Stimulated activated naive CD8-positive, alpha-beta T cell treated with anti-CD3 and anti-CD28 coated beads, Interleukin-15, amount 100 ng/mL, for 72 hours (primary cell): ENCODE results near the gene SMARCA2.
"Not testable (repeated sequence)": the region's sequence is repeated elsewhere in the genome, so short reads cannot be mapped to it uniquely, and the experiment has no call there.

Source experiments
- ATAC-seq: fragments of 150-1000 bp; cut with Tn5 transposase; 2 replicates; pipeline ENCODE4 v1.10.0; 2021; ENCODE audit warnings: mild to moderate bottlenecking, moderate library complexity
- DNase-seq, 2 donors: peaks; one replicate each; pipeline ENCODE4 v3.0.0; 2021 to 2022
- H3K27ac Mint-ChIP-seq, 2 donors: one replicate each; pipeline ENCODE4 v1.8.0; 2022; ENCODE audit warnings: mild to moderate bottlenecking in 2 of 2, mixed read lengths in 2 of 2, moderate library complexity in 2 of 2
- H3K27me3 Mint-ChIP-seq: one replicate; pipeline ENCODE4 v1.8.0; 2022; ENCODE audit warnings: mixed read lengths
- H3K4me1 Mint-ChIP-seq: one replicate; pipeline ENCODE4 v1.8.0; 2022; ENCODE audit warnings: mild to moderate bottlenecking, mixed read lengths
- H3K4me3 Mint-ChIP-seq, 2 donors: one replicate each; pipeline ENCODE4 v1.8.0; 2022; ENCODE audit warnings: mild to moderate bottlenecking in 2 of 2, mixed read lengths in 2 of 2, moderate library complexity in 1 of 2
- H3K9me3 Mint-ChIP-seq, 2 donors: one replicate each; pipeline ENCODE4 v1.8.0; 2022; ENCODE audit warnings: mixed read lengths in 2 of 2

Gene SMARCA2

DNA sequence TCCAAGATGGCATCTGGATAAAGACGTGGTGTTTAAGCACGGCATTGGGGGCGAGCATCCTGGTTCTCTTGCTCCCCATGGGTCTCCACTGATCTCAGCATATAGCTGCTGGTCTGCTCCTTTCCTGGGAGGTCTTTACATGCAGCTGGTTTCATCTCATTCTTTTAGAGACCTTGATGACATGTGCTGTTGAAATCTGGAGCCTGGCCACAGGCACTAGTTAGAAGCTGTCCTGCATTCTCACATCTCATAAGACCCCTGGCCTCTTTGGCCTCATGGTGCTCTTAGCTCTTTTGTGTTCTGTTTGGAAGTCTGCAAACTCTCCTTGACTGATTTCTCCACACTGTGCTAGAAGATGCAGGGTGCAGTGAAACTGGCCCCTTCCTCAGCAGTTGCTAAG is 113.0 kb downstream of the SMARCA2 start:
- no peak for ATAC-seq
- H3K27me3 Mint-ChIP-seq, result no peaks in the 10 kb centered on the region
- no peak for DNase-seq
- peak overlapping the region; percentile 13 to 52 for H3K27ac Mint-ChIP-seq
- peaks cover 47% of the 10 kb centered on the region for H3K4me1 Mint-ChIP-seq
- no peaks in the 10 kb centered on the region for H3K9me3 Mint-ChIP-seq
- no peak overlapping the region for H3K4me3 Mint-ChIP-seq

DNA sequence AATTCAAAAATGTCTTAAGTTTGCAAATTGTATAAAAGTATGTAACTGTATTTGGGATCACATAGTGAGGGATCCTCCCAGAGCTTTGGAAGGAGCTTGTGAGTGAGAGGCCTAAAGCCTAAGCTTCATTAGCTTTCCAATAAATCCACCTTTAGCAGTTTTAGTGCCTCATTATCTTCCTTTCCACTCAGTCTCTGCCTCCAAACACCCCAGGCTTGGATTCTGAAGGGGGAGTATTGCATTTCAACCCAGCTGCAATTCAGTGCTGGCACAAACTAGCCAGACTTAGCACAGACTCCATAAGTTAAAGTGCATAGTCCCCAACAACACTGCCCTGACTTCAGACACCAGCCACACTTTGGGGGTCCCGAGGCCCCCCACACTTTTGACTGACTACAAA is 113.5 kb downstream of the SMARCA2 start:
- ATAC-seq (no peak), DNase-seq (no peak)
- peaks cover 47% of the 10 kb centered on the region for H3K4me1 Mint-ChIP-seq
- no peak overlapping the region for H3K4me3 Mint-ChIP-seq
- no peaks in the 10 kb centered on the region for H3K9me3 Mint-ChIP-seq
- H3K27ac Mint-ChIP-seq, result peak overlapping the region in 1 of 2 donors; percentile 27
- no peaks in the 10 kb centered on the region for H3K27me3 Mint-ChIP-seq

DNA sequence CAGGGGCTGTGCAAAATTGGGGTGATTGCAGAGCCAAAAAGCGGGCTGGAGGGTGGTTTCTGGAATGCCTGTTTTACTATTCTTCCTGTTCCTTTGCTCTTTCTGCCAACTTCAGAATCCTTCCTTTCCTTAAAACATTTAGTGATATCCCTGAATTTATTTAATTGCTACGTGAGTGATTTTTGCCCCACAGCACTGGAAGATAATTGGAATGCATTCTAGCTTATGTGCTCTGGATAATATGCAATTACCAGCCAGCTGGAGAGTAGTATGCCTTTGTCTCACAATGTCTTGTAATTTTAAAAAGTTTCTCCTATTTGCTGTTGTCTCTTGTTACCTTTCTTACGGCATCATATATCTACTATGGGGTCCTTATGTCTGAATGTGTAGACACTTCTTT is 115.8 kb downstream of the SMARCA2 start:
- Mint-ChIP-seq H3K4me3 (no peak overlapping the region), H3K27ac (no peak overlapping the region), H3K27me3 (no peaks in the 10 kb centered on the region), H3K9me3 (no peaks in the 10 kb centered on the region), H3K4me1 (peaks cover 24% of the 10 kb centered on the region)
- DNase-seq (no peak), ATAC-seq (no peak)

DNA sequence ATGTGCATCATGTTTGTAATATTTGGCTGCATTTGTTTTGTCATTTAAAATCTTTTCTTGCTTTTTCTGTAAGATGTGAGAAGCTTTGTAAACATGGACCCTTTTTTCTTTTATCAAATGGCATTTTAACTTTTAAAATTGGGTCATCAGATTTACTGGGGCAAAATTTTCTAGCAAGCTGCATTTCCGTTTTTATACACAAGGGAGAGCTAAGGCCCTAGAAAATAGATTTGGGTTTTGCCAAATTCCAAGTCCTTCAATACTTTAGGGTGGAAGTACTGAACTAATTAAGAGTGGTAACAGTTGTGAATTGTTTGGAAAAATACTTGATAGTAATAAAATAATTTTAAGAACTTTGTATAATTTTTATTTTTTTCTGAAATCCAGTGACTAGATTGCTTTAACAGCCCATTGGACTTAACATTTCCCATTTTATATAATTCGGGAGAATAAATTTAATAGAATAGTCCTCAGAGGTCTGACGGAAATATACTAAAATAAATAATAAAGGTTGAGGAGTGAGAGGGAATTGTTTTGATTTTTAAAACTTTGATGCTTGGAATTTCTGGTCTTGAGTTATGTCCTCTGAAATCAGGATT is 117.4 kb downstream of the SMARCA2 start:
- Mint-ChIP-seq H3K27me3 (no peaks in the 10 kb centered on the region), H3K4me1 (peaks cover 10% of the 10 kb centered on the region), H3K4me3 (no peak overlapping the region), H3K27ac (no peak overlapping the region), H3K9me3 (no peaks in the 10 kb centered on the region)
- DNase-seq (no peak), ATAC-seq (no peak)

DNA sequence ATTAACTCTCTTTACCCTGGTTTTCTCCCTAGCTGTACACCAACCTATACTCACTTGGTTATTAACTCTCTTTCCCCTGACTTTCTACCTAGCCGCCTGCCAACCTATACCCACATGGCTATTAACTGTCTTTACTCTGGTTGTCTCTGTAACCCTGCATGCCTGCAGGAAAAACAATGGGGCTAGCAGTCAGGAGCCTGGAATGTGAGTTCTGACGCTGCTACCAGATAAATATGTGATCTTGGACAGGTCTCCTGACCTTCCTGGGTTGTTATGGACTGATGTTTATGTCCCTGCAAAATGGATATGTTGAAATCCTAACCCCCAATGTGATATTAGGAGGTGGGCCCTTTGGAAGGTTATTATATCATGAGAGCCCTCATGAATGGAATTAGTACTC is 119.2 kb downstream of the SMARCA2 start:
- Mint-ChIP-seq H3K4me3 (no peak overlapping the region), H3K9me3 (no peaks in the 10 kb centered on the region), H3K27me3 (no peaks in the 10 kb centered on the region), H3K27ac (no peak overlapping the region), H3K4me1 (peaks cover 10% of the 10 kb centered on the region)
- ATAC-seq (no peak), DNase-seq (no peak)

DNA sequence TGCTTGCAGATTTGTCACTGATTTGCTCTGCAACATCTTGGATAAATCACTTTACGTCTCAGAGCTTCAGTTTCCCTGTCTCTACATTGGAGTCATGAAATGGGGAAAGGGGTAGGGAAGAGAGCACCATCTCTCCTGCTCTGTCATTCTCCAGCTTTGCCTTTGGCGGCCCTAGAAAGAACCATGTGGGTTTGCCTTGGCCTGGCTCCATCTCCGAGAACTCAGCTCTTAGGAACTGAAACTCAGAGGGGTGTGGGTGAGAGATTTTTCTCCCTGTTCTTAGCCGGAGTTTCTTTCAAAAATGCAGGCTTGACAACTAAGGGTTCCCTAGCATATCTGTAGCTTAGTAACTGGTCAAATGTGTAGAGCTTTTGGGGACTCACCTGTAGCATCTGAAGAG is 123.5 kb downstream of the SMARCA2 start:
- H3K4me1 Mint-ChIP-seq, result peaks cover 26% of the 10 kb centered on the region
- DNase-seq (no peak), ATAC-seq (no peak)
- no peaks in the 10 kb centered on the region for H3K9me3 Mint-ChIP-seq
- no peak overlapping the region for H3K27ac Mint-ChIP-seq
- no peaks in the 10 kb centered on the region for H3K27me3 Mint-ChIP-seq
- no peak overlapping the region for H3K4me3 Mint-ChIP-seq

DNA sequence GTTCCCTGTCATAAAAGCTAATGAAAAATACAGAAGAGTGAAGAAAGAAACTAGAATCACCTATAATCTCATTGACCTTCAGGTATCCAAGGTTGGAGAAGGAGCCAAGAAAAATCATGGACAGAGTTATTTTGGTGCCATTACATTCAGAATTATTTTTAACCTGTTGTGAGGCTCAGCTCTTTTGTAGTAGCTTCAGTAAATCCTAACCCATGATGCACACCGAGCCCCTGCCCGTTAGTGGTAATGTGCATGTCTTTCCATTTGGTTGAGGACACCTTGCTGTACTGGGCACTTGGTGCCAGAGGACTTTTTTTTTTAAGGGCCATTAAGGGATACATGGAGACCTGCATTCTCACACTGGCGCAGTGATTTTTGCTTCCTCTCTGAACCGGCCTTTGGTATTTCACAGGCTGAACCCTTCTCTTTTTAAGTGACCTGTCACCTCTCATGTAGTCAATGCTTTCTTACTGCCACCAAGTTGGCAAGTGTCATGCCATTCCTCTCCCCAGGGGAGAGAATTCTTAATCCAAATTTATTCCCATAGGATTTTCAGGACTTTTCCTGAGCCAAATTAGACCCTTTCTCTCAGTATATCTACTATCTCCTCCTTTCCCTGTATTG is 125.6 kb downstream of the SMARCA2 start:
- Mint-ChIP-seq H3K27me3 (no peaks in the 10 kb centered on the region), H3K4me1 (peaks cover 36% of the 10 kb centered on the region), H3K27ac (no peak overlapping the region), H3K4me3 (no peak overlapping the region), H3K9me3 (no peaks in the 10 kb centered on the region)
- DNase-seq (no peak), ATAC-seq (no peak)

DNA sequence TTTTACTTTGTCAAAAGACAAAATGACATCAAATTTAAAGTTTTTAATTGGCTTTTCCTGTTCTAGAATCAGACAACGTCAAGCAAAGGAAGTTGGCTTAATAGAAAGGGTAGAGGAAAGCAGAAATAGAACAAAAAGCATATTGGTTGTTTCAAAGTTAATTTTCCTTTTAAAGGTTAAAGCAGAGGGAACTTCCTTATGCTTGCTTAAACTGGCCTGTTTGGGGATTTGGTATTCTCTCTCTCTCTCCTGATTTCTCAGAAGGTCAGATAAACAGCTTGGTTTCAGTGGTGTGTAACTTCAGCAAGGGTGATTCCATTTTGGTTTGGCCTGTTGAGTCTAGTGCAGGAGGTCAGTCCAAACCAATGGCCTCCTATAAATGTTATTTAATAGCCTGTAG is 127.1 kb downstream of the SMARCA2 start:
- H3K4me3 Mint-ChIP-seq, result no peak overlapping the region
- H3K27ac Mint-ChIP-seq, result peak overlapping the region in 1 of 2 donors; percentile 25
- H3K4me1 Mint-ChIP-seq, result peaks cover 47% of the 10 kb centered on the region
- H3K27me3 Mint-ChIP-seq, result no peaks in the 10 kb centered on the region
- ATAC-seq (no peak), DNase-seq (no peak)
- no peaks in the 10 kb centered on the region for H3K9me3 Mint-ChIP-seq

DNA sequence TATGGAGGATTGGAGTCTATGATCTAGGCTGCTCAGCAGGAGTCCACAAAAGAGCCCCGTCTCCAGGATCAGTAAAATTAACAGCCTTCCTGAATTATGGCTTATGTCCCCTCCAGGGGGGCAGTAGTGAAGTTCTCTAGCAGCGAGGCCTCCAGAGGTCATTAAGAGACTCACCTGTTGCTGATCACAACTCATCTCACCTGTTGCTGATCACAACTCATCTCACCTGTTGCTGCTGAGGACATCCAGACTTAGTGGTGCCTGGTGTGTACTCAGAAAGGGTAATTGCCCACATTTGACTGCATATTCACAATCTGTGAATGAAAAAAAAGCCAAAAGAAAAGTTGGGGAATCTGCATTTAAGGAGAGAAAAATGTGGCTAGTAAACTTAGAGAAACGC is 129.5 kb downstream of the SMARCA2 start:
- no peak overlapping the region for H3K27ac Mint-ChIP-seq
- no peaks in the 10 kb centered on the region for H3K27me3 Mint-ChIP-seq
- no peak for DNase-seq
- ATAC-seq, result no peak
- H3K4me3 Mint-ChIP-seq, result no peak overlapping the region
- H3K4me1 Mint-ChIP-seq, result peaks cover 47% of the 10 kb centered on the region
- H3K9me3 Mint-ChIP-seq, result peaks cover 0 to 8% of the 10 kb centered on the region in 2 donors

DNA sequence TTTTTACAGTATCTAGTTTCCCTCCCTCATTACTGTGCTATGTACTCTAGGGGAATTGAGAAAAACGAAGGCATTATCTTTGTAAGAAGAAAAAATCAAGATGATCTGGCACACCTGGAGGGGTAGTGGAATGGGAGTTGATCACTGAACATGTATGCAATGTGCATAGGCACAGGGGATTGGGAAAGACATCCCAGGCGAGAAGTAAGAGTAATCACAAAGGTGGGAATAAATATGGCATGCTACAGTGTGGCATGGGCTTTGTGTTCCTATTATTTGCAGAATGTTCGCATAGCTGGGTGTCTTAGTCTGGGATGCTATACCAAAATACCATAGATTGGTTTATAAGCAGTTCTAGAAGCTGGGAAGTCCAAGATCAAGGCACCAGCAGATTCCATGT is 130.6 kb downstream of the SMARCA2 start:
- peaks cover 0 to 8% of the 10 kb centered on the region in 2 donors for H3K9me3 Mint-ChIP-seq
- H3K4me3 Mint-ChIP-seq, result no peak overlapping the region
- DNase-seq (no peak), ATAC-seq (no peak)
- no peak overlapping the region for H3K27ac Mint-ChIP-seq
- H3K4me1 Mint-ChIP-seq, result peaks cover 46% of the 10 kb centered on the region
- no peaks in the 10 kb centered on the region for H3K27me3 Mint-ChIP-seq

DNA sequence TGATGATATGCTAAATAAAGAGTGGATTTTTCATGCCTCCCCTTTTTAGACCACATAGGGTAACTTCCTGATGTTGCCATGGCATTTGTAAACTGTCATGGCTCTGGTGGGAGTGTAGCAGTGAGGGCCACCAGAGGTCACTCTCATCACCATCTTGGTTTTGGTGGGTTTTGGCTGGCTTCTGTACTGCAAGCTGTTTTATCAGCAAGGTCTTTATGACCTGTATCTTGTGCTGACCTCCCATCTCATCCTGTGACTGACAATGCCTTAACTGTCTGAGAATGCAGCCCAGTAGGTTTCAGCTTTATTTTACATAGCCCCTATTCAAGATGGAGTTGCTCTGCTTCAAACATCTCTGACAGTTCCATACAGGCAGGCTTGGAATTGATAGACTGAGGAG is 131.6 kb downstream of the SMARCA2 start:
- H3K9me3 Mint-ChIP-seq, H3K27ac Mint-ChIP-seq, H3K27me3 Mint-ChIP-seq, H3K4me3 Mint-ChIP-seq, ATAC-seq: not testable (repeated sequence)
- peak in 1 of 2 donors; percentile 12 for DNase-seq
- H3K4me1 Mint-ChIP-seq, result peaks cover 40% of the 10 kb centered on the region

DNA sequence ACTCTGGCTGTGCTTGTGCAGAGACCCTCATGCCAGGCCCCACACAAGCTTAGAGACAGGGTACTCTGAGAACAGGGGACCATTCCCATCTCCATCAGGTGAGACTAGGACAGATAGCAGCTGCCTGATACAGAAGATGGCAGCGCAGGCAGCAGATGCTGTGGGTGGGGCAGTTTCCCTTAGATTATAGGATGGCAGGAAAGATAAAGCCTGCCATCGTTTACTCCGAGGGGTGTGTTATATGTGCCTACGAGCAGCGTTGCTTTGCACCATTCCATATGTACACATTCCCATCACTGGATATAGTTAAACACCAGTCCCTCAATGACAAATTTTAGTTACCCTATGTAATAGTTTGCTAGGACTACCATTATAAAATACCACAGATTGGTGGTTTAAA is 135.2 kb downstream of the SMARCA2 start:
- H3K4me1 Mint-ChIP-seq, result peaks cover 36% of the 10 kb centered on the region
- no peak overlapping the region for H3K4me3 Mint-ChIP-seq
- ATAC-seq (no peak), DNase-seq (no peak)
- H3K9me3 Mint-ChIP-seq, result peaks cover 0 to 8% of the 10 kb centered on the region in 2 donors
- H3K27ac Mint-ChIP-seq, result peak overlapping the region in 1 of 2 donors; percentile 55
- no peaks in the 10 kb centered on the region for H3K27me3 Mint-ChIP-seq

DNA sequence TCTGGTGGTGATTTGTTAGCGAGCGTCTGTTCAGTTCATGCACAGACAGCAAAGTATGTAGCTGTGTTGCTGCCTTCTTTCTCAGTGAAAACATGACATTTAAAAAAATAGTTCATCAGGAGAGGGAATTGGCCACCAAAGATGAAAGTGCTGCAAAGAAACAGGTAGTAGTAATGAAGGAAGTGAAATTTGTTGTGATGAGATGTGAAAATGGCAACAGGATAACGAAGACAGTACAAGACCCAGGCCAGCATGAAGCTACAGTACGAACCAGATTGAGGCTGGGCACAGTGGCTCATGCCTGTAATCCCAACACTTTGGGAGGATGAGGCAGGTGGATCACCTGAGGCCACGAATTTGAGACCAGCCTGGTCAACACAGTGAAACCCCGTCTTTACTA is 136.0 kb downstream of the SMARCA2 start:
- DNase-seq (no peak), ATAC-seq (no peak)
- Mint-ChIP-seq H3K27ac (no peak overlapping the region), H3K4me3 (no peak overlapping the region), H3K27me3 (no peaks in the 10 kb centered on the region), H3K9me3 (peaks cover 0 to 8% of the 10 kb centered on the region in 2 donors), H3K4me1 (peaks cover 37% of the 10 kb centered on the region)

DNA sequence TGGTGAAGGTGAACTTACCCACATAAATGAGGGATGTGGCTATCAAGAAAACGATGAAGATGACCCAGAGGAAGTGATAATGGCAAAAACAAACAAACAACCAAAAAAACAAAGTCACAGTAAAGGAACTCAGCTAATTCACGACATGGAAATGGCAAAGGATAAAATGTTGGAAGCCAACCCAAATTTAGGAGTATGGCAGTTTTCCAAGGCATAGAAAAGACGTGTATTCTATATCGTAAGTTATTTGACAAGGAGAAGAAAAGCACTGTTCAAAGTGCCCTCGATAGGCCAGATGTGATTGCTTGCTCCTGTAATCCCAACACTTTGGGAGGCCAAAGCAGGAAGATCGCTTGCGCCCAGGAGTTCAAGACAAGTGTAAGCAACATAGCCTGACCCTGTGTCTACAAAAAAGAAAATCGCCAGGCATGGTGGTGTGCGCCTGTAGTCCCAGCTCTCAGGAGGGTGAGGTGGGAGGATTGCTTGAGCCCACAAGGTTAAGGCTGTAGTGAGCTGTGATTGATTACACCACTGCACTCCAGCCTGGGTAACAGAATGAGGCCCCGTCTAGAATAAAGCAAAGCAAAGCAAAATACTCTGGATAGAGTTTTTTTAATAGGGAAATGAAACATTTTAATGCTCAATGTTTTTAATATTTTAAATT is 138.0 kb downstream of the SMARCA2 start:
- no peak overlapping the region for H3K4me3 Mint-ChIP-seq
- H3K4me1 Mint-ChIP-seq, result peaks cover 45% of the 10 kb centered on the region
- H3K9me3 Mint-ChIP-seq, result peaks cover 0 to 8% of the 10 kb centered on the region in 2 donors
- no peaks in the 10 kb centered on the region for H3K27me3 Mint-ChIP-seq
- DNase-seq (no peak), ATAC-seq (no peak)
- no peak overlapping the region for H3K27ac Mint-ChIP-seq

DNA sequence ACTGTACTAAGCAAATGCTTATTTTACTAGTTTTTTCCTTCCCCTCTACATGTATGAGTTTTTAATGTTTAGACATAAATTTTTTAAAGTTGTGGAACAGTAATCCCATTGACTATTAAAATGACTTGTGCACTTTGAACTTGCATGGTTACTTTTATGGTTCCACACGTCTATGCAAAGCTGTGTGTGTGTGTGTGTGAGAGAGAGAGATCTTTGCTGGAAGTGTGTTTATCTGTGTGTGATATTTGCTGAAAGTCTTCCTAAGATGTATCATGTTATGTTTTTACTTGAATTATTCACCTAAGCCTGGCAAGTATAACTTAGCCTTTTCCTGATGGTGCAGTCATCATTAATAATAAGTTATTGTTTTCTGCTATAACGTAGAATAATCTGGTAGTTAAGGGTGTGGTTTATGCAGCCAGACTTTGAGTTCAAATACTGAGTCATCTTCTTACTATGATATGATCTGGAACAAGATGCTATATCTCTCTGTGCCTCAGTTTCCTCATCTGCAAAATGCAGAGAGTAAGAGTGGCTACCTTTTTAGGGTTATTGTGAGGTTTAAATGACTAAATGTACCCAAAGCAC is 138.6 kb downstream of the SMARCA2 start:
- Mint-ChIP-seq H3K9me3 (peaks cover 0 to 5% of the 10 kb centered on the region in 2 donors), H3K4me1 (peaks cover 45% of the 10 kb centered on the region), H3K27ac (no peak overlapping the region), H3K4me3 (no peak overlapping the region), H3K27me3 (no peaks in the 10 kb centered on the region)
- no peak for ATAC-seq
- no peak for DNase-seq

DNA sequence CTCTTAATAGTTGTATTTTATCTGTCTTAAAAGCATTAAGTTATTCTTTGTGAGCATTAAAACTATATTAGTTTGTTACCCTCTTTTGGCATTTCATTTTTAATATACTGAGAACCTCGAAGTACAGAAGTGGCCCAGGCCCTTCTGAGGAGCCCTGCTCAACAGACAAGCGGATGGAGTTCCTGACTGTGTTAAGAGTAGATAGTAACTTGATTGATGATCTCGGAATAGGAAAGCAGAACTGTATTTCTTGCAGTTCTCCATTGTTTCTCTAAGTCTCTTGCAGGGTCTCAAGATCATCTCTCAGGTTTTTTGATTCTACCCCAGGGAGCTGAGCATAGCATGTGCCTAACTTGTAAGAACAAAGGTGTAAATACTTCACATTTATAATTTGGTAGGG is 139.6 kb downstream of the SMARCA2 start:
- H3K4me3 Mint-ChIP-seq, result no peak overlapping the region
- H3K4me1 Mint-ChIP-seq, result peaks cover 45% of the 10 kb centered on the region
- no peak overlapping the region for H3K27ac Mint-ChIP-seq

More for the DNA sequence above, 139.6 kb downstream of the SMARCA2 start:
- Mint-ChIP-seq H3K9me3 (no peaks in the 10 kb centered on the region), H3K27me3 (no peaks in the 10 kb centered on the region)
- ATAC-seq, result no peak
- no peak for DNase-seq
